SK-N-MC (cell line): ENCODE results near the gene GLT8D2.

Experiments used
- DNase-seq: peaks from one replicate; pipeline ENCODE4 v3.0.0-alpha.2; 2011; ENCODE audit warnings: low read depth, low spot score
- H3K27ac ChIP-seq: fragments of 200-600 bp; sonication (generic); 2 replicates; pipeline ENCODE4 v1.5.1; 2016; ENCODE audit warnings: mixed run types
- H3K36me3 ChIP-seq: fragments of 200-600 bp; sonication (generic); 2 replicates; pipeline ENCODE4 v1.6.1; 2017; ENCODE audit warnings: antibody characterized with exemption, low read length, mixed read lengths; ENCODE audit not compliant: insufficient read depth
- H3K4me3 ChIP-seq: fragments of 200-600 bp; sonication (generic); 2 replicates; pipeline ENCODE4 v1.5.1; 2016
- H3K9ac ChIP-seq: fragments of 200-600 bp; sonication (generic); 2 replicates; pipeline ENCODE4 v1.8.0; 2017; ENCODE audit warnings: mixed run types, mixed read lengths; ENCODE audit not compliant: insufficient read length
- H3K9me3 ChIP-seq: fragments of 200-600 bp; sonication (generic); 2 replicates; pipeline ENCODE4 v1.6.1; 2017; ENCODE audit warnings: low read depth, mild to moderate bottlenecking, antibody characterized with exemption, low read length, moderate library complexity, mixed read lengths
- EZH2 ChIP-seq: fragments of 200-600 bp; sonication (generic); IDR thresholded peaks from one replicate; pipeline ENCODE4 v1.6.1; 2017; ENCODE audit warnings: antibody characterized with exemption
- FOXP2 ChIP-seq: optimal IDR thresholded peaks from 2 replicates; pipeline ENCODE3; 2011; ENCODE audit warnings: mild to moderate bottlenecking, moderate library complexity; ENCODE audit not compliant: insufficient read depth; ENCODE audit errors: extremely low read length, control extremely low read depth
- POLR2AphosphoS5 ChIP-seq: IDR thresholded peaks from 2 replicates; pipeline ENCODE4 v1.6.1; 2012; ENCODE audit warnings: mild to moderate bottlenecking, low read depth, low read length, borderline replicate concordance

Gene GLT8D2

GRCh38 chr12:103956509-103957027, 93.4 kb downstream of the GLT8D2 start:
- Histone ChIP-seq H3K9me3 (no peaks in the 10 kb centered on the region), H3K36me3 (peaks cover 30% of the 10 kb centered on the region)
- DNase-seq, result no peak

GRCh38 chr12:103955811-103956508, 94.0 kb downstream of the GLT8D2 start:
- peaks cover 37% of the 10 kb centered on the region for H3K36me3 ChIP-seq
- no peak overlapping the region for H3K27ac ChIP-seq
- H3K4me3 ChIP-seq, result peak overlapping the region; percentile 95
- TF ChIP-seq FOXP2 (no peak), EZH2 (no peak), POLR2AphosphoS5 (no peak)
- no peak for DNase-seq
- H3K9ac ChIP-seq, result peak overlapping the region; percentile 93
- no peaks in the 10 kb centered on the region for H3K9me3 ChIP-seq

More at GRCh38 chr12:103956509-103957027, 93.4 kb downstream of the GLT8D2 start:
- Histone ChIP-seq H3K9ac (peak overlapping the region; percentile 93), H3K27ac (peak overlapping the region; percentile 95), H3K4me3 (peak overlapping the region; percentile 95)
- no peak for TF ChIP-seq POLR2AphosphoS5
- no peak for TF ChIP-seq FOXP2
- TF ChIP-seq EZH2, result no peak

GRCh38 chr12:103952497-103952896, 97.5 kb downstream of the GLT8D2 start:
- no peak for TF ChIP-seq EZH2
- TF ChIP-seq POLR2AphosphoS5, result no peak
- TF ChIP-seq FOXP2, result no peak
- Histone ChIP-seq H3K27ac (no peak overlapping the region; the same call in 1 of the 2 replicates), H3K9ac (no peak overlapping the region), H3K36me3 (peaks cover 71% of the 10 kb centered on the region), H3K4me3 (no peak overlapping the region), H3K9me3 (no peaks in the 10 kb centered on the region)
- no peak for DNase-seq

- no peak for DNase-seq
- H3K9ac ChIP-seq, result no peak overlapping the region
- TF ChIP-seq EZH2 (no peak), POLR2AphosphoS5 (no peak; the same call in 1 of the 2 replicates), FOXP2 (no peak)
These were observed 101.1 kb downstream of the GLT8D2 start for GRCh38 chr12:103948746-103949406.

GRCh38 chr12:103947871-103948555, 102.0 kb downstream of the GLT8D2 start:
- Histone ChIP-seq H3K9me3 (no peaks in the 10 kb centered on the region), H3K4me3 (no peak overlapping the region), H3K36me3 (peaks cover 99% of the 10 kb centered on the region), H3K27ac (peak overlapping the region; percentile 39; the same call in 1 of the 2 replicates), H3K9ac (no peak overlapping the region)
- no peak for TF ChIP-seq EZH2
- TF ChIP-seq POLR2AphosphoS5, result no peak
- TF ChIP-seq FOXP2, result no peak
- DNase-seq, result no peak

More at GRCh38 chr12:103948746-103949406, 101.1 kb downstream of the GLT8D2 start:
- Histone ChIP-seq H3K36me3 (peaks cover 99% of the 10 kb centered on the region), H3K27ac (peak overlapping the region; percentile 0; the same call in 1 of the 2 replicates), H3K9me3 (no peaks in the 10 kb centered on the region), H3K4me3 (no peak overlapping the region)

- TF ChIP-seq POLR2AphosphoS5 (no peak), FOXP2 (no peak), EZH2 (no peak)
- peaks cover 100% of the 10 kb centered on the region for H3K36me3 ChIP-seq
- no peak for DNase-seq
- H3K9ac ChIP-seq, result no peak overlapping the region
- no peaks in the 10 kb centered on the region for H3K9me3 ChIP-seq
- H3K4me3 ChIP-seq, result no peak overlapping the region
- H3K27ac ChIP-seq, result no peak overlapping the region
These were observed 105.0 kb downstream of the GLT8D2 start for GRCh38 chr12:103944964-103945363.
